Sigmoid colon (tissue), 7 donors: ENCODE results near the gene ABHD2. TPM values are rescaled to one million over a fixed set of nuclear protein-coding genes. Genes with fewer than 3 reads are reported as not detected.

ENCODE experiments used
- DNase-seq: peaks from one replicate; pipeline ENCODE4 v3.0.0-alpha.2; 2019
- H3K27ac ChIP-seq, 4 donors: fragments of 200-600 bp; sonication (generic); one replicate each; pipeline ENCODE4 v1.5.1; 2016 to 2019; ENCODE audit warnings: mild to moderate bottlenecking in 1 of 4
- H3K27me3 ChIP-seq, 3 donors: fragments of 200-600 bp; sonication (generic); one replicate each; pipeline ENCODE4 v1.5.1; 2019; ENCODE audit warnings: mild to moderate bottlenecking in 1 of 3
- H3K36me3 ChIP-seq, 4 donors: fragments of 200-600 bp; sonication (generic); one replicate each; pipeline ENCODE4 v1.5.1; 2016 to 2019
- H3K4me1 ChIP-seq, 4 donors: fragments of 200-600 bp; sonication (generic); one replicate each; pipeline ENCODE4 v1.5.1; 2017 to 2019
- H3K4me3 ChIP-seq, 4 donors: fragments of 200-600 bp; sonication (generic); one replicate each; pipeline ENCODE4 v1.5.1; 2017 to 2019; ENCODE audit warnings: mild to moderate bottlenecking in 2 of 4, moderate library complexity in 1 of 4
- H3K9me3 ChIP-seq, 4 donors: fragments of 200-600 bp in 3 of 4; sonication (generic) in 3 of 4; one replicate each; pipeline versions ENCODE4 v1.5.1 to v1.6.1; 2013 to 2019
- EP300 ChIP-seq, 4 donors: sonication (generic); formaldehyde crosslinking; IDR thresholded peaks; one replicate each; pipeline ENCODE4 v1.6.1; 2017; ENCODE audit warnings: antibody characterized with exemption in 4 of 4
- POLR2A ChIP-seq, 2 donors: fragments of 450-650 bp; IDR thresholded peaks; one replicate each; pipeline ENCODE4 v1.6.1; 2016; ENCODE audit warnings: antibody characterized with exemption in 2 of 2, mild to moderate bottlenecking in 2 of 2, moderate library complexity in 2 of 2
- POLR2AphosphoS5 ChIP-seq, 4 donors: sonication (generic); formaldehyde crosslinking; IDR thresholded peaks; one replicate each; pipeline ENCODE4 v1.6.1; 2017; ENCODE audit warnings: antibody characterized with exemption in 4 of 4
- WGBS, 2 donors: extraction: QIAGEN DNeasy Blood & Tissue Kit; methylation state at CpG; one replicate each; pipeline ENCODE4 v1.1.7; 2013; 5-methylcytosine and 5-hydroxymethylcytosine counted together
- intact Hi-C: fragments of 100-400 bp; cut with DNase I; formaldehyde crosslinking; loops from one replicate; pipeline ENCODE4 v1.15.1; 2023
- polyA plus RNA-seq, 3 donors: library from polyadenylated mRNA; stranded (reverse); fragments of 200-250 nt; gene quantifications; one replicate each; pipeline ENCODE4 v1.2.3, GENCODE V29; 2013
- total RNA-seq, 4 donors: library from RNA; depleted of rRNA; stranded (reverse); fragments of >200 nt; gene quantifications; one replicate each; pipeline ENCODE4 v1.1.0, GENCODE V29; 2016
- TF ChIP-seq, protein P1 (sequence below), 4 experiments: fragments of 450-650 bp in 3 of 4; fragments of 200-600 bp in 1 of 4; IDR thresholded peaks; one replicate each; pipeline ENCODE4 v1.5.1; 2016 to 2019; ENCODE audit warnings: antibody characterized with exemption in 4 of 4, mild to moderate bottlenecking in 3 of 4, moderate library complexity in 2 of 4
- donor health status: healthy with polysubstance abuse.
- donor health status: Bipolar disorder and iron deficiency.
- donor health status: healthy.

ABHD2 gene
- total and polyA plus RNA-seq, 7 donors, result 1.8 to 81.5 (median 32.9) TPM

DNA sequence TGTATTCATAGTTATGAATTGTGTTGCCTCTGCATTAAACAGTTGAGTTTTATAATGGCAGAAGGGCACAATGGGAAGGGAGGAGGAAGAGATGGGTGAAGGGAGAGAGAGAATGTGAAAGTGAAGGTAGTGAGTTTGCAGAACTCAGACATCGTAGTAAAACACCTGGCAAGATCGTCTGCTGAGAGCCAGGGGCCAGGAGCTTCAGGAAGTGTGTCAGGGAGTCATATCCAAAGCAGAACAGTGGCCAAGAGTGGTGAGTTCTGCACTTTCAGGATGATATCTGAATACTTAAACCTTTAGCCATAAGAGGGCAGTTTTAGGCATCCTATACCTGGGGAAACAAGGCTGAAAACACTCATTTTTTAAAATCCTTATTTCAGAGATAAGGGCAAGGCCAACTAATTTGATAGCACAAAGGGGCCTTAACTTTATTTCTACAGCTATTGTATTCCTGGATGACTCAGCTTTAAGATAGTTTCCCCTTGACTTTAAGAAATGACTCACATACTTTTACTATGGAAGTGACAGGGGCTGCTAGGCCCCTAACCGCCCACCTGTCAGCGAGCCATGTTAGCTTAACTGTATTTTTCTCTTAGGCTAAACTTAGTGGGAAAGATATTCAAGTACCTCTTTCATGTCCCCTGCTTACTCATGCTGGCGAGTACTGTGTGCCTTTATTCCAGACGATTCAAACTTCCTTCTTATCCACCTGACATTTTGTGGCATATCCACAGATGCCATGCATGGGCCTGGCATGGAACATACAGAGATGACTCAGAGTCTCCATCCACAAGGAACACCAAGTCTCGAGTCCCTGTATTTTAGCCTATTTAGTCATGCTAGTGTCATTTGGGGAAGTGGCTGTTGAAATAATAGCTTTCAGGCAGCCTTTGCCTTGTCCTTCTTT lies 79.3 kb downstream of the ABHD2 start:
- 37 to 50% methylated on average over 7 of the region's 7 CpGs for WGBS, 2 donors
- Histone ChIP-seq H3K4me3 (no peak overlapping the region), H3K27ac (peak overlapping the region; percentile 11 to 65 (median 32)), H3K4me1 (peaks cover 0 to 48% (median 40%) of the 10 kb centered on the region in 4 donors), H3K27me3 (no peaks in the 10 kb centered on the region), H3K36me3 (peaks cover 0 to 10% (median 0%) of the 10 kb centered on the region in 4 donors), H3K9me3 (no peaks in the 10 kb centered on the region)
- TF ChIP-seq POLR2AphosphoS5 (IDR thresholded peaks at IDR 0.05) (peak in 2 of 4 donors; percentile 27 to 74), POLR2A (IDR thresholded peaks at IDR 0.05) (no peak), EP300 (IDR thresholded peaks at IDR 0.05) (peak in 1 of 4 donors; percentile 38)
- TF ChIP-seq, protein P1, sequence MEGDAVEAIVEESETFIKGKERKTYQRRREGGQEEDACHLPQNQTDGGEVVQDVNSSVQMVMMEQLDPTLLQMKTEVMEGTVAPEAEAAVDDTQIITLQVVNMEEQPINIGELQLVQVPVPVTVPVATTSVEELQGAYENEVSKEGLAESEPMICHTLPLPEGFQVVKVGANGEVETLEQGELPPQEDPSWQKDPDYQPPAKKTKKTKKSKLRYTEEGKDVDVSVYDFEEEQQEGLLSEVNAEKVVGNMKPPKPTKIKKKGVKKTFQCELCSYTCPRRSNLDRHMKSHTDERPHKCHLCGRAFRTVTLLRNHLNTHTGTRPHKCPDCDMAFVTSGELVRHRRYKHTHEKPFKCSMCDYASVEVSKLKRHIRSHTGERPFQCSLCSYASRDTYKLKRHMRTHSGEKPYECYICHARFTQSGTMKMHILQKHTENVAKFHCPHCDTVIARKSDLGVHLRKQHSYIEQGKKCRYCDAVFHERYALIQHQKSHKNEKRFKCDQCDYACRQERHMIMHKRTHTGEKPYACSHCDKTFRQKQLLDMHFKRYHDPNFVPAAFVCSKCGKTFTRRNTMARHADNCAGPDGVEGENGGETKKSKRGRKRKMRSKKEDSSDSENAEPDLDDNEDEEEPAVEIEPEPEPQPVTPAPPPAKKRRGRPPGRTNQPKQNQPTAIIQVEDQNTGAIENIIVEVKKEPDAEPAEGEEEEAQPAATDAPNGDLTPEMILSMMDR (IDR thresholded peaks at IDR 0.05), result no peak
- intact Hi-C loops, result loop anchor here (5.0 kb wide), 1 partner anchor 35 kb away; no protein-coding TSS in a partner anchor
- DNase-seq, result no peak

DNA sequence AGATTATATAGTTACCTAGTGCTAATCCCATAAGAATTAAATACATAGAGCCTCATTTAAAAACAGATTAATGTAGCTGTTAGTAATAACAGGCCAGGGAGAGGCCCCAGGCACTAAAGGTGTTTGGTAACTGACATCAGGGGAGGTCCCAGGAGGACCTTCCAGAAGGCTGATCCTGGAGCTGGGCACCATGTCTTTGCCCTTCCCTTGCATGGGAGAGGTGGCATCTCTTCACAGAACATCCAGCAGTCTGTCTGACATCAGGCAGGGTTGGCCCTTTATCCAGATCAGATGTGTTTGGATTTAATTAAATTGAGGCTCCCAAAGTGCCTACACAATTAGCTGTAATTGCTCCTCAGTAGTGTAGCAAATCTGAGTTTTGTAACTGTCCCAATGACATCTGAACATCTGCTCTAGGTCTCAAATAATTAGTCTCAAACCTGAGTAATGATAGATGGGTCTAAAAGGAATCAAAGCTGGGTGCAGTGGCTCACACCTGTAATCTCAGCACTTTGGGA lies 80.1 kb downstream of the ABHD2 start:
- Histone ChIP-seq H3K36me3 (peaks cover 0 to 18% (median 0%) of the 10 kb centered on the region in 4 donors), H3K4me3 (no peak overlapping the region), H3K9me3 (no peaks in the 10 kb centered on the region), H3K27me3 (no peaks in the 10 kb centered on the region), H3K27ac (peak overlapping the region; percentile 9 to 65 (median 32)), H3K4me1 (peaks cover 0 to 48% (median 40%) of the 10 kb centered on the region in 4 donors)
- intact Hi-C loops, result loop anchor here (5.0 kb wide), 1 partner anchor 36 kb away; no protein-coding TSS in a partner anchor
- no peak for DNase-seq
- TF ChIP-seq POLR2AphosphoS5 (IDR thresholded peaks at IDR 0.05), result no peak
- TF ChIP-seq, protein P1 (IDR thresholded peaks at IDR 0.05), result no peak
- TF ChIP-seq EP300 (IDR thresholded peaks at IDR 0.05), result no peak
- TF ChIP-seq POLR2A (IDR thresholded peaks at IDR 0.05), result no peak

DNA sequence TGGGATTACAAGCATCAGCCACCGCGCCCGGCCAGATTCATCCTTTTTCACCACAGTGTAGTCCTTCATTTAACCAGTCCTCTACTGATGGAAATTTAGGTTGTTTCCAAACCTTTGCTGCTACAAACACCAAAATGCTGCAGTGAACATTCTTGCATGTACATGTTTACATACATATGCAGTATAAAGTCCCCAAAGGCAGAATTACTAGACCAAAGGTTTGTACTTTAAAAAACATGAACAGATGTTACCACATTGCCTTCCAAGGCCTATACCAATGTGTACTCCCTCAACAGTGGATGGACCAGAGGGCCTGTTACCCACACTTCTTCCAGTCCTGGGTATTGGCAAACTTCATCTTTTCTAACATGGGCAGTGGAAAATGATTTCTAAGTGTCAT lies 82.1 kb downstream of the ABHD2 start:
- no peaks in the 10 kb centered on the region for H3K27me3 ChIP-seq
- 97% methylated on average over 3 of the region's 3 CpGs for WGBS, 2 donors
- H3K36me3 ChIP-seq, result peaks cover 0 to 30% (median 0%) of the 10 kb centered on the region in 4 donors
- H3K9me3 ChIP-seq, result no peaks in the 10 kb centered on the region
- DNase-seq, result no peak
- H3K4me3 ChIP-seq, result no peak overlapping the region
- intact Hi-C loops, result no loop called here
- peaks cover 0 to 28% (median 26%) of the 10 kb centered on the region in 4 donors for H3K4me1 ChIP-seq
- TF ChIP-seq, protein P1 (IDR thresholded peaks at IDR 0.05), result no peak
- TF ChIP-seq EP300 (IDR thresholded peaks at IDR 0.05) (no peak), POLR2AphosphoS5 (IDR thresholded peaks at IDR 0.05) (no peak), POLR2A (IDR thresholded peaks at IDR 0.05) (no peak)
- H3K27ac ChIP-seq, result no peak overlapping the region

DNA sequence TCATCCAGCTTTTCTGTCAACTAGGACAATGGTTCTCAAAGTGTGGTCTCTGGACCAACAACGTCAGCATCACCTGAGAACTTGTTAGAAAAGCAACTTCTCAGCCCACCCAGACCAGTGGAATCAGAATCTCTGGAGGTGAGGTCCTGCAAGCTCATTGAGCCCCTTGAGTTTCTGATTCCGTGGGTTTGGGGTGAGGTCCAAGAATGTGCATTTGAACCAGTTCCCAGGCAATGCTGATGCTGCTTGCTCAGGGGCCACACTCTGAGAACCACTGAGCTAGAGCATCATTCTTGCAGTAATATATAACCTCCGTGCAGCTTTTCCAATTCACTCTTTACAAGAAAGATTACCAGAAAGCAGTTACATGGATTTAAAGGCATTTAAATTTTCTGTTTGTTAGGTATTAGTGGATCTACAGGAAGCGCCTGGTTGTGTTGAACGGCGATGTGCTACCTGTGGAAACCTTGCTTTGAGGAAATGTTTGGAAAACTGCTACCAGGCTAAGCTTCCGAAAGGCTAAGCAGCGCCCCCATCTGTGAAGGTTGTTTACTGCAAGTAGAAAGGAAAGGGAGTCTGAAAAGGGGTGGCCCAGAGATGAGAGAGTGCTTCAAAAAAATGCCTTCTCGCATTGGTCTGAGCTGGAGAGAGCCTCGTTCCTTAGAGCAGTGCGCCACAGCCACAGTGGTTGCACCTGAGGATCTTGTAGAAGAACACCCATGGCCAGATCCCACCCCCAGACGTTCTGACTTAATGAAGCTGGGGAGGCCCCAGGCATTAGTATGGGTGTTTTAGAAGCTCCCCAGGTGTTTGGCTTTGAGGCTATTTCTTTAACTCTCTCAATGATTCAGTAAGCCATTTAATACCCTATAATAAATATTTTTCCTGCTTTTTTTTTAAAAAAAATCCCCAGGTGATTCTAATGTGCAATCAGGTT lies 83.1 kb downstream of the ABHD2 start:
- intact Hi-C loops, result no loop called here
- 46 to 67% methylated on average over 12 of the region's 12 CpGs for WGBS, 2 donors
- no peaks in the 10 kb centered on the region for H3K27me3 ChIP-seq
- peak; percentile 65 for DNase-seq
- peaks cover 0 to 20% (median 18%) of the 10 kb centered on the region in 4 donors for H3K4me1 ChIP-seq
- H3K4me3 ChIP-seq, result no peak overlapping the region
- TF ChIP-seq POLR2A (IDR thresholded peaks at IDR 0.05) (no peak), EP300 (IDR thresholded peaks at IDR 0.05) (no peak), POLR2AphosphoS5 (IDR thresholded peaks at IDR 0.05) (no peak)
- TF ChIP-seq, protein P1 (IDR thresholded peaks at IDR 0.05), result peak in 3 of 4 experiments; percentile 53 to 56 (median 53)
- no peak overlapping the region for H3K27ac ChIP-seq
- H3K9me3 ChIP-seq, result no peaks in the 10 kb centered on the region
- H3K36me3 ChIP-seq, result peaks cover 0 to 40% (median 9%) of the 10 kb centered on the region in 4 donors
